GOT3 (cell line): ENCODE results near the gene ARV1.
"Not testable (repeated sequence)": the region's sequence is repeated elsewhere in the genome, so short reads cannot be mapped to it uniquely, and the experiment has no call there.

Experiments used
- DNase-seq: peaks from one replicate; lab custom pipeline; 2025; ENCODE audit warnings: mixed read lengths; lab: John Stamatoyannopoulos, UW

The ARV1 gene

GRCh38 chr1:231044588-231044987, 65.7 kb downstream of the ARV1 start:
- no peak for DNase-seq

GRCh38 chr1:231045286-231045685, 66.4 kb downstream of the ARV1 start:
- no peak for DNase-seq

GRCh38 chr1:231045921-231046729, 67.2 kb downstream of the ARV1 start:
- DNase-seq = not testable (repeated sequence)

- DNase-seq = no peak
Observed at GRCh38 chr1:231046730-231047395, 68.0 kb downstream of the ARV1 start.

GRCh38 chr1:231047529-231047928, 68.6 kb downstream of the ARV1 start:
- DNase-seq = not testable (repeated sequence)

GRCh38 chr1:231048419-231048818, 69.5 kb downstream of the ARV1 start:
- DNase-seq = not testable (repeated sequence)

- DNase-seq = no peak
Observed at GRCh38 chr1:231049121-231049979, 70.5 kb downstream of the ARV1 start.
